Stomach (tissue), 4 donors: ENCODE data around the gene TNKS2.

Source experiments
- EP300 ChIP-seq: sonication (generic); formaldehyde crosslinking; IDR thresholded peaks from one replicate; pipeline ENCODE4 v1.6.1; 2017; ENCODE audit warnings: antibody characterized with exemption
- TF ChIP-seq, protein P1 (sequence below), 7 experiments: fragments of 450-650 bp in 4 of 7; fragments of 200-600 bp in 3 of 7; sonication (generic) in 3 of 7; IDR thresholded peaks; one replicate each; pipeline ENCODE4 v1.5.1; 2016 to 2019; ENCODE audit warnings: antibody characterized with exemption in 7 of 7, control low read depth in 2 of 7, mild to moderate bottlenecking in 1 of 7

DNA sequence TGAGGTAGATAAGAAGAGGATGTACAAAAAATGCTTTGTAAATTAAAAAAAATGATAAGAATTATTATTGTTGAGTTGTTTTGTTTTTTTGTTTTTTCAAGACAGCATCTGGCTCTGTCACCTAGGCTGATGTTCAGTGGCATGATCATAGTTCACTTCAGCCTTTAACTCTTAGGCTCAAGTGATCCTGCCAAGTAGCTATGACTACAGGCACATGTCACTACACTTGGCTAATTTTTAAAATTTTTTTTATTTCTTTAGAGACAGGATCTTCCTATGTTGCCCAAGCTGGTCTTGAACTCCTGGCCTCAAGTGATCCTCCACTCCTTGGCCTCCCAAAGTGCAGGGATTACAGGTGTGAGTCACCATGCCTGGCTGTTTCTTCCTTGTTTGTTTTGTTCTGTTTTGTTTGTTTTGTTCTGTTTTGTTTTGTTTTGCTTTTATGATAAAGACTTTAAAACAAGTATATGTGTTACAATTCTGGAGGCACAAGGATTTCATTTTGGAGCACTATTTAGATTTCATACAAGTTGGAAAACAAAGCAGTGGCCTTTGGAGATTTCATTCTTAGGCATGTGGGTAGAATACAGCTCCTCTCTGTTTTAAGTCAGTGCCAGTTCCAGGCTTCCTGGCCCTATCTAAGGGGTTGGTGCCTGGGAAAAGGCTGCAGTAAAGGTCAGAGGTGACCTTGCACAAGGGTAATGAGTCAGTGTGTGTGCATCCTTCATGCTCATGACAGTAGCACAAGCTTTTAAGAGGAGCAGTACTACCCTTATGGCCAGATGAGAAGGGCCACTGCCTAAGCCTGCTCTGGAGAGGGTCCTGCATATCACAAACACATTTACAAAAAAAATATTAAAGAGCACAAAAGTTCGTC is 93.1 kb downstream of the TNKS2 start:
- TF ChIP-seq, protein P1, sequence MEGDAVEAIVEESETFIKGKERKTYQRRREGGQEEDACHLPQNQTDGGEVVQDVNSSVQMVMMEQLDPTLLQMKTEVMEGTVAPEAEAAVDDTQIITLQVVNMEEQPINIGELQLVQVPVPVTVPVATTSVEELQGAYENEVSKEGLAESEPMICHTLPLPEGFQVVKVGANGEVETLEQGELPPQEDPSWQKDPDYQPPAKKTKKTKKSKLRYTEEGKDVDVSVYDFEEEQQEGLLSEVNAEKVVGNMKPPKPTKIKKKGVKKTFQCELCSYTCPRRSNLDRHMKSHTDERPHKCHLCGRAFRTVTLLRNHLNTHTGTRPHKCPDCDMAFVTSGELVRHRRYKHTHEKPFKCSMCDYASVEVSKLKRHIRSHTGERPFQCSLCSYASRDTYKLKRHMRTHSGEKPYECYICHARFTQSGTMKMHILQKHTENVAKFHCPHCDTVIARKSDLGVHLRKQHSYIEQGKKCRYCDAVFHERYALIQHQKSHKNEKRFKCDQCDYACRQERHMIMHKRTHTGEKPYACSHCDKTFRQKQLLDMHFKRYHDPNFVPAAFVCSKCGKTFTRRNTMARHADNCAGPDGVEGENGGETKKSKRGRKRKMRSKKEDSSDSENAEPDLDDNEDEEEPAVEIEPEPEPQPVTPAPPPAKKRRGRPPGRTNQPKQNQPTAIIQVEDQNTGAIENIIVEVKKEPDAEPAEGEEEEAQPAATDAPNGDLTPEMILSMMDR (IDR thresholded peaks at IDR 0.05) = no peak
- no peak for TF ChIP-seq EP300
